ENCODE measurements around the gene PHACTR3. TPM values are rescaled to one million over a fixed set of nuclear protein-coding genes. Genes with fewer than 3 reads are reported as not detected.
"Not testable (repeated sequence)": the region's sequence is repeated elsewhere in the genome, so short reads cannot be mapped to it uniquely, and the experiment has no call there.

Gene PHACTR3
- total RNA-seq, 1 donor from 2014 or later = not detected

DNA sequence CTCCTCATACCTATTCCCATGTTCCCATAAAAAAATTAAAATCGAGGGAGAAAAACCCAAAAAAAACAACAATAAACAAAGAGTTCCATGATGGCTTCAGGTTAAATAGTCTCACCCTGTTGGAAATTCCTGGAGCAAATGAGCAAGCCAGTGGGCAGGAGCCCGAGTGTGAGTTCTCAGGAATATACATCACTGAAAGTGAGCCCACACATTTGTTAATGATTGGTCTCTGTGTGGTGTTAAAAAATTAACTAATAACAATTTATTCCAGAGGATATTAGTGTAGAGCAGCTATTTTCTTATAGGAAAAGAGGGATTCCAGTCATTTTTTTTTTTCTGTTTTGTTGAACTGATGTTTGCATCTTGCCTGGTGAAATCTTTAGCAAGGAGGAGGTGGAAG, 12.9 kb downstream of the PHACTR3 start:
- Mint-ChIP-seq H3K27me3 (ENCODE audit: low read depth) (peaks cover 21% of the 10 kb centered on the region), H3K27ac (ENCODE audit: unreplicated experiment) (no peak overlapping the region)

DNA sequence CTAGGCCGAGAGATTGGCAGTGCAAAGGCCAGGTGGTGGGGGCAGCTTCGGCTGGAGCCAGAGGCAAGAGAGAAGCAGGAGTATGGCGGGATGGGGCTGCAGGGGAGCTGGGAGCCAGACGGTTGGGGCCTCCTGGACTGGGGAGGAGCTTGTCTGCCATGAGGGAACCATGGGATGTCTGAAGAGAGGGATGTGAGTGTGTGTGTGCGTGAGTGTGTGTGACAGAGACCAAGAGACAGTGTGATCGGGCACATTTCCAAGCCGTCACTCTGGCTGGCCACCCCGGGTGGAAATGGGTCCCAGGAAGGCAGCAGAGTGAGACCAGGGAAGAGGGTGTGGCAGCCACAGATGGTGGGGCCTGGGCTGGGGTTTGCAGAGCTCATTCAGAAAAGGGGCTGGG, 13.8 kb downstream of the PHACTR3 start:
- no peak overlapping the region for H3K27ac Mint-ChIP-seq (ENCODE audit: unreplicated experiment)
- no peaks in the 10 kb centered on the region for H3K9me3 Mint-ChIP-seq (ENCODE audit: low read depth)

More for the DNA sequence above, 12.9 kb downstream of the PHACTR3 start:
- Mint-ChIP-seq H3K4me3 (ENCODE audit: unreplicated experiment) (no peak overlapping the region), H3K4me1 (ENCODE audit: low read depth) (no peaks in the 10 kb centered on the region), H3K36me3 (ENCODE audit: low read depth) (no peaks in the 10 kb centered on the region), H3K9me3 (ENCODE audit: low read depth) (no peaks in the 10 kb centered on the region)
- DNase-seq (ENCODE audit: low spot score) = no peak
- TF ChIP-seq, protein P1, sequence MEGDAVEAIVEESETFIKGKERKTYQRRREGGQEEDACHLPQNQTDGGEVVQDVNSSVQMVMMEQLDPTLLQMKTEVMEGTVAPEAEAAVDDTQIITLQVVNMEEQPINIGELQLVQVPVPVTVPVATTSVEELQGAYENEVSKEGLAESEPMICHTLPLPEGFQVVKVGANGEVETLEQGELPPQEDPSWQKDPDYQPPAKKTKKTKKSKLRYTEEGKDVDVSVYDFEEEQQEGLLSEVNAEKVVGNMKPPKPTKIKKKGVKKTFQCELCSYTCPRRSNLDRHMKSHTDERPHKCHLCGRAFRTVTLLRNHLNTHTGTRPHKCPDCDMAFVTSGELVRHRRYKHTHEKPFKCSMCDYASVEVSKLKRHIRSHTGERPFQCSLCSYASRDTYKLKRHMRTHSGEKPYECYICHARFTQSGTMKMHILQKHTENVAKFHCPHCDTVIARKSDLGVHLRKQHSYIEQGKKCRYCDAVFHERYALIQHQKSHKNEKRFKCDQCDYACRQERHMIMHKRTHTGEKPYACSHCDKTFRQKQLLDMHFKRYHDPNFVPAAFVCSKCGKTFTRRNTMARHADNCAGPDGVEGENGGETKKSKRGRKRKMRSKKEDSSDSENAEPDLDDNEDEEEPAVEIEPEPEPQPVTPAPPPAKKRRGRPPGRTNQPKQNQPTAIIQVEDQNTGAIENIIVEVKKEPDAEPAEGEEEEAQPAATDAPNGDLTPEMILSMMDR (IDR thresholded peaks at IDR 0.05) = no peak

DNA sequence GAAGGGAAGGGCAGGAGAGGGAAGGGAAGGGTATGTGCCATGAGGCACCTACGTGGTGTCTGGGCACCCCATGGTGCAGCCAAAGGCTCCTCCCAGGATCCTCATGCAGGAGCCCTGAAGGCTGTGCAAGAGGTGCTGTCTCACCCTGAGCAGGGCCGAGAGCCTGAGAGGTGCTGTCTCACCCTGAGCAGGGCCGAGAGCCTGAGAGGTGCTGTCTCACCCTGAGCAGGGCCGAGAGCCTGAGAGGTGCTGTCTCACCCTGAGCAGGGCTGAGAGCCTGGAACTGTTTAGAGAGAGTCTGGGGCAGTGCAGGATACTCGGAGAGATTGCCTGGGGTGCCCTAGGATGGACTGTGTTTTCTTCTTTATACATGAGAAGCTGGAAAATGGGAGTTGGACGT, 14.2 kb downstream of the PHACTR3 start:
- not testable (repeated sequence) for DNase-seq (ENCODE audit: low spot score); H3K4me1 Mint-ChIP-seq (ENCODE audit: low read depth); H3K9me3 Mint-ChIP-seq (ENCODE audit: low read depth); H3K27ac Mint-ChIP-seq (ENCODE audit: unreplicated experiment); H3K36me3 Mint-ChIP-seq (ENCODE audit: low read depth); H3K4me3 Mint-ChIP-seq (ENCODE audit: unreplicated experiment)
- H3K27me3 Mint-ChIP-seq (ENCODE audit: low read depth) = peaks cover 21% of the 10 kb centered on the region

More for the DNA sequence above, 13.8 kb downstream of the PHACTR3 start:
- Mint-ChIP-seq H3K4me1 (ENCODE audit: low read depth) (no peaks in the 10 kb centered on the region), H3K4me3 (ENCODE audit: unreplicated experiment) (no peak overlapping the region), H3K27me3 (ENCODE audit: low read depth) (peaks cover 21% of the 10 kb centered on the region), H3K36me3 (ENCODE audit: low read depth) (no peaks in the 10 kb centered on the region)
- TF ChIP-seq, protein P1 (IDR thresholded peaks at IDR 0.05) = no peak
- no peak for DNase-seq (ENCODE audit: low spot score)

DNA sequence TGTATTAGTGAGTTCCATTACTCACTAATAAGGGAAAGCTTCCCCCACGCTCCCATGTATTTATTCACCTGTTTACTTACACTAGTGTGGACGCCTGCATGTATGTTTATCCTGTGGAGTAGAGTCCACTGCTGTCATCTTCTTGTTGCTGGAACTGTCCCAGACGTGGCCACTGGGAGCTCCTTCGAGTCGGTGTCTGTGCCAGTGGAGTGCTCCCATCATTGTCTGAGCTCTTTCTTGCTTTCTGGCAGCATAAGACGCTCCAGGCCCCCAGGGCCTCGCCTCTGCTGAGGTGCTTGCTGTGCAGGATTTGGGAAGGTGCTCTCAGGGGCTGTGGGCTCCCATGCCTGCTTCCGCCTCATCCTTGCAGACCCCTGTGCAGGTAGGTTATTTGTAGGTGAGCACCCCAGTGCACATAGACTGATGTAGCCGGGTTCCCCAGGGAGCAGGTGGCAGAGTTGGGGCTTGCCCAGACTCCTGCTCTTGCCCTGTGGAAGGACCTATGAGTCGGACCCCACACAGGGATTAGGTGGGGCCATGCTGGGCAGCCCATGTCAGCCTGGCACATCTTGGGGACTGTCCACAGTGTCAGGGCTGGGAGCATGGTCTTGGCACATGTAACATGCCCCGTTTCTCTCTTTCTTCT, 16.6 kb downstream of the PHACTR3 start:
- Mint-ChIP-seq H3K9me3 (ENCODE audit: low read depth) (no peaks in the 10 kb centered on the region), H3K27ac (ENCODE audit: unreplicated experiment) (no peak overlapping the region), H3K4me1 (ENCODE audit: low read depth) (no peaks in the 10 kb centered on the region), H3K4me3 (ENCODE audit: unreplicated experiment) (no peak overlapping the region), H3K36me3 (ENCODE audit: low read depth) (no peaks in the 10 kb centered on the region), H3K27me3 (ENCODE audit: low read depth) (peaks cover 19% of the 10 kb centered on the region)
- TF ChIP-seq, protein P1 (IDR thresholded peaks at IDR 0.05) = no peak
- DNase-seq (ENCODE audit: low spot score) = no peak

DNA sequence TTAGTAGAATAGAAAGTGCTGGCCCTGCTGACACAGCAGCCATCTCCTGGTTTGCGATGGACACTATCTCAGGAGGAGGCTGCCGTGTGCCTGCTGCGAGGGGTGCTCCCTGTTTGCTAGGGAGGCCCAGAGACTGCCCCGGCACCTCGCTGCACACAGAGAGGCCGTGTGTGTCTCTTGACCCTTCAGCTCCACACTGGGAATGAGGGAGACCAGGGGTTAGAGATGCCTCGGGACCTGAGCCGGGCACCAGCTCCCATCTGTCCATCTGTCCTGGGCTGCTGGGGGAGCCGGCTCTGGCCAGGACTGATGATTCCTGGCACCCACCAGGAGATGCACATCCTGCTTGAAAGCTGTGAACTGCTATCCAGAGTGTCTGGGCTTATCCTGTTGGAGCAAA, 18.2 kb downstream of the PHACTR3 start:
- DNase-seq (ENCODE audit: low spot score) = no peak
- Mint-ChIP-seq H3K4me3 (ENCODE audit: unreplicated experiment) (no peak overlapping the region), H3K36me3 (ENCODE audit: low read depth) (no peaks in the 10 kb centered on the region), H3K27me3 (ENCODE audit: low read depth) (peaks cover 12% of the 10 kb centered on the region), H3K4me1 (ENCODE audit: low read depth) (no peaks in the 10 kb centered on the region), H3K27ac (ENCODE audit: unreplicated experiment) (no peak overlapping the region), H3K9me3 (ENCODE audit: low read depth) (peaks cover 5% of the 10 kb centered on the region)
- TF ChIP-seq, protein P1 (IDR thresholded peaks at IDR 0.05) = no peak

DNA sequence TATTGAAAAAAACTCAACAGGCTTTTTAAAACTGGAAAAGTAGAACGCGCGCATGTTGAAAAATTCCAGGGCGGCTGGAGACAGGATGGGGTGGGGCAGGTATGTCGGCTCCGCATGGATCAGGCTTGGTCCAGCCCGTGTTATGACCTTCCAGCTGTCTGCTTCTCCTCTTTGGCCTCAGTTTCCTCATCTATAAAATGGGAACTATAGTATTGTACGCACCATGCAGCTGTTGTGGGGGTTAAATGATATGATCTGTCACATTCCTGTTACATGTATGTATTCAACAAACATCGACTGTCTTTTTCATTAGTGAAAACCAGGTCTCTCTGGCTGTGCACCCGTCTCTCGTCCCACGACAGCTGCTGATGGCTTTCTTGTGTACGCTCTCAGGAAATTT, 18.8 kb downstream of the PHACTR3 start:
- H3K27me3 Mint-ChIP-seq (ENCODE audit: low read depth) = peaks cover 9% of the 10 kb centered on the region
- H3K9me3 Mint-ChIP-seq (ENCODE audit: low read depth) = peaks cover 5% of the 10 kb centered on the region

More for the DNA sequence above, 18.8 kb downstream of the PHACTR3 start:
- Mint-ChIP-seq H3K4me1 (ENCODE audit: low read depth) (no peaks in the 10 kb centered on the region), H3K27ac (ENCODE audit: unreplicated experiment) (no peak overlapping the region), H3K4me3 (ENCODE audit: unreplicated experiment) (no peak overlapping the region), H3K36me3 (ENCODE audit: low read depth) (no peaks in the 10 kb centered on the region)
- no peak for DNase-seq (ENCODE audit: low spot score)
- TF ChIP-seq, protein P1 (IDR thresholded peaks at IDR 0.05) = no peak
